Naive thymus-derived CD4-positive, alpha-beta T cell (primary cell): ENCODE results near the gene ZNF208. TPM values are rescaled to one million over a fixed set of nuclear protein-coding genes. Genes with fewer than 3 reads are reported as not detected.

Experiments
- polyA plus RNA-seq, 2 donors: library from polyadenylated mRNA; unstranded; fragments of 300-500 nt; fragmentation: Illumina TruSeq; gene quantifications; one replicate each; pipeline ENCODE4 v1.2.3, GENCODE V29; 2021
- total RNA-seq, 6 experiments: library from RNA in 5 of 6; stranded (reverse) in 5 of 6; gene quantifications; 1 replicate in 5 of 6; 2 replicates in 1 of 6; pipeline ENCODE4 v1.2.3 and lab custom pipeline; 2021 to 2026

Gene ZNF208
- total and polyA plus RNA-seq, 7 experiments from 2014 or later: 0.08 to 8.6 (median 3.5) TPM; not detected in 2

Other genes starting within 250 kb of the ZNF208 start
- 10 to 100 TPM in 4 of 5 experiments, 1 to 10 TPM in 1; 9.5 to 22.5 (median 18.4) TPM for gene ZNF100, start 243.4 kb downstream of the ZNF208 start, total RNA-seq
- 10 to 100 TPM; 10.5 to 19.2 TPM for gene ZNF100, start 243.4 kb downstream of the ZNF208 start, polyA plus RNA-seq
- gene ZNF43, start 174.8 kb downstream of the ZNF208 start, total RNA-seq: 10 to 100 TPM; 20.5 to 39.3 (median 36.2) TPM
- 10 to 100 TPM; 13.4 to 24.3 TPM for gene ZNF43, start 174.8 kb downstream of the ZNF208 start, polyA plus RNA-seq
- 1 to 10 TPM; 2.6 to 8.7 (median 6.0) TPM for gene ZNF257, start 41.5 kb upstream of the ZNF208 start, total RNA-seq
- gene ZNF257, start 41.5 kb upstream of the ZNF208 start, polyA plus RNA-seq: 1 to 10 TPM; 1.1 to 5.3 TPM
- not detected for gene ZNF676, start 186.0 kb upstream of the ZNF208 start, total RNA-seq
- gene ZNF676, start 186.0 kb upstream of the ZNF208 start, polyA plus RNA-seq: not detected